HL-60 (cell line): Measurements from ENCODE around the gene GDA.

Source experiments
- POLR2AphosphoS5 ChIP-seq: IDR thresholded peaks from 2 replicates; pipeline ENCODE4 v1.6.1; 2012; ENCODE audit warnings: low read depth
- TF ChIP-seq, protein P1 (sequence below): IDR thresholded peaks from one replicate; pipeline ENCODE4 v1.5.1; 2011; ENCODE audit warnings: low read length, control low read depth, inconsistent platforms; ENCODE audit not compliant: insufficient read depth

DNA sequence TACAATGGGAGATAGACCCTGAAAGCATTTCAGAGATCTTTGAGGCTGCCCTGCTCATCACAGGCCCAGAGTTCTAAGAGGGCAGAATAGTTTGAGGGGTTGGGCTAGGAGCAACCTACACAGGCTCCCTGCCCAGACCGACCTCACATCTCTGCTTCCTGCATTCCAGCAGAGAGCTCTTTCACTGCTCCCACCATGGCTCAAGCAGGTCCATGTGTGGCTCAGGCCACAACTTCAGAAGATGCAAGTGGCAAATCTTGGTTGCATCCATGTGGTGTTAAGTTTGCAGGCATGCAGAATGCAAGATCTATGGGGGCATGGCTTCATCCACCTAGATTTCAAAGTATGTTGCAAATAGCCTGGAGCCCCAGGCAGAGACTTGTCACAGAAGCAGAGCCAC is 39.0 kb downstream of the GDA start:
- TF ChIP-seq, protein P1, sequence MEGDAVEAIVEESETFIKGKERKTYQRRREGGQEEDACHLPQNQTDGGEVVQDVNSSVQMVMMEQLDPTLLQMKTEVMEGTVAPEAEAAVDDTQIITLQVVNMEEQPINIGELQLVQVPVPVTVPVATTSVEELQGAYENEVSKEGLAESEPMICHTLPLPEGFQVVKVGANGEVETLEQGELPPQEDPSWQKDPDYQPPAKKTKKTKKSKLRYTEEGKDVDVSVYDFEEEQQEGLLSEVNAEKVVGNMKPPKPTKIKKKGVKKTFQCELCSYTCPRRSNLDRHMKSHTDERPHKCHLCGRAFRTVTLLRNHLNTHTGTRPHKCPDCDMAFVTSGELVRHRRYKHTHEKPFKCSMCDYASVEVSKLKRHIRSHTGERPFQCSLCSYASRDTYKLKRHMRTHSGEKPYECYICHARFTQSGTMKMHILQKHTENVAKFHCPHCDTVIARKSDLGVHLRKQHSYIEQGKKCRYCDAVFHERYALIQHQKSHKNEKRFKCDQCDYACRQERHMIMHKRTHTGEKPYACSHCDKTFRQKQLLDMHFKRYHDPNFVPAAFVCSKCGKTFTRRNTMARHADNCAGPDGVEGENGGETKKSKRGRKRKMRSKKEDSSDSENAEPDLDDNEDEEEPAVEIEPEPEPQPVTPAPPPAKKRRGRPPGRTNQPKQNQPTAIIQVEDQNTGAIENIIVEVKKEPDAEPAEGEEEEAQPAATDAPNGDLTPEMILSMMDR = no peak
- TF ChIP-seq POLR2AphosphoS5 = no peak
